Nephron progenitor cell (in vitro differentiated cells): ENCODE results near the gene HSD11B2.

ENCODE experiments used
- DNase-seq: peaks from one replicate; pipeline ENCODE4 v3.0.0; 2021
- H3K27ac Mint-ChIP-seq: 2 replicates; pipeline ENCODE4 v1.8.0; 2021; ENCODE audit warnings: mild to moderate bottlenecking, moderate library complexity, mixed read lengths
- H3K27me3 Mint-ChIP-seq: 2 replicates; pipeline ENCODE4 v1.8.0; 2021; ENCODE audit warnings: mild to moderate bottlenecking, low read depth, mixed read lengths; ENCODE audit not compliant: poor library complexity
- H3K36me3 Mint-ChIP-seq: 2 replicates; pipeline ENCODE4 v1.8.0; 2021; ENCODE audit warnings: low read depth, mixed read lengths
- H3K4me1 Mint-ChIP-seq: 2 replicates; pipeline ENCODE4 v1.8.0; 2021; ENCODE audit warnings: mixed read lengths
- H3K4me3 Mint-ChIP-seq: 2 replicates; pipeline ENCODE4 v1.8.0; 2021; ENCODE audit warnings: mild to moderate bottlenecking, moderate library complexity, mixed read lengths
- H3K9me3 Mint-ChIP-seq: 2 replicates; pipeline ENCODE4 v1.8.0; 2021; ENCODE audit warnings: mild to moderate bottlenecking, moderate library complexity, mixed read lengths
- TF ChIP-seq, protein P1 (sequence below): fragments of 200-600 bp; sonication (generic); IDR thresholded peaks from 2 replicates; pipeline ENCODE4 v1.5.0; 2021; ENCODE audit warnings: antibody characterized with exemption

The HSD11B2 gene

DNA sequence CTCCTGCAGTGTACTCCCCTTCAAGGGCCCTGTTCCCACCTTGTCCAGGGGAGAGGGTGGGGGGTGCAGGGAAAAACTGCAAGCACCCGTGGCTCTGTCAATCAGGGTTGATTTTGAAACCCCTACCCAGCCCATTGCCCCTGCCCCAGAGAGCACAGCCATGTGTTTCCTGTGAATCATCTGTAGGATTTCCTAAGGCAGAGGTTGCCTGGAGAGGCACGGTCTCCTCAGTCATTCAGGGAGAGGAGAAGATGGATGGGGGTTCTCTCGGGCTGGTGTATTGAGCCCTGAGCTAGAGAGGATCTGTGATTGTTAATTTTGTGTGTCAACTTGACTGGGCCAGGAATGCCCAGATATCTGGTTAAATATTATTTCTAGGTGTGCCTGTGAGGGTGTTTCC is 55.9 kb downstream of the HSD11B2 start:
- no peak for DNase-seq
- TF ChIP-seq, protein P1, sequence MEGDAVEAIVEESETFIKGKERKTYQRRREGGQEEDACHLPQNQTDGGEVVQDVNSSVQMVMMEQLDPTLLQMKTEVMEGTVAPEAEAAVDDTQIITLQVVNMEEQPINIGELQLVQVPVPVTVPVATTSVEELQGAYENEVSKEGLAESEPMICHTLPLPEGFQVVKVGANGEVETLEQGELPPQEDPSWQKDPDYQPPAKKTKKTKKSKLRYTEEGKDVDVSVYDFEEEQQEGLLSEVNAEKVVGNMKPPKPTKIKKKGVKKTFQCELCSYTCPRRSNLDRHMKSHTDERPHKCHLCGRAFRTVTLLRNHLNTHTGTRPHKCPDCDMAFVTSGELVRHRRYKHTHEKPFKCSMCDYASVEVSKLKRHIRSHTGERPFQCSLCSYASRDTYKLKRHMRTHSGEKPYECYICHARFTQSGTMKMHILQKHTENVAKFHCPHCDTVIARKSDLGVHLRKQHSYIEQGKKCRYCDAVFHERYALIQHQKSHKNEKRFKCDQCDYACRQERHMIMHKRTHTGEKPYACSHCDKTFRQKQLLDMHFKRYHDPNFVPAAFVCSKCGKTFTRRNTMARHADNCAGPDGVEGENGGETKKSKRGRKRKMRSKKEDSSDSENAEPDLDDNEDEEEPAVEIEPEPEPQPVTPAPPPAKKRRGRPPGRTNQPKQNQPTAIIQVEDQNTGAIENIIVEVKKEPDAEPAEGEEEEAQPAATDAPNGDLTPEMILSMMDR: no peak
- Mint-ChIP-seq H3K36me3 (peaks cover 12% of the 10 kb centered on the region), H3K27ac (no peak overlapping the region), H3K27me3 (peaks cover 6% of the 10 kb centered on the region), H3K4me1 (peaks cover 34% of the 10 kb centered on the region), H3K9me3 (peaks cover 6% of the 10 kb centered on the region), H3K4me3 (no peak overlapping the region)
